Measurements from ENCODE around the gene ALCAM. TPM values are rescaled to one million over a fixed set of nuclear protein-coding genes. Genes with fewer than 3 reads are reported as not detected.

ALCAM gene
- total RNA-seq, 1 experiment from 2014 or later = 16.4 TPM

DNA sequence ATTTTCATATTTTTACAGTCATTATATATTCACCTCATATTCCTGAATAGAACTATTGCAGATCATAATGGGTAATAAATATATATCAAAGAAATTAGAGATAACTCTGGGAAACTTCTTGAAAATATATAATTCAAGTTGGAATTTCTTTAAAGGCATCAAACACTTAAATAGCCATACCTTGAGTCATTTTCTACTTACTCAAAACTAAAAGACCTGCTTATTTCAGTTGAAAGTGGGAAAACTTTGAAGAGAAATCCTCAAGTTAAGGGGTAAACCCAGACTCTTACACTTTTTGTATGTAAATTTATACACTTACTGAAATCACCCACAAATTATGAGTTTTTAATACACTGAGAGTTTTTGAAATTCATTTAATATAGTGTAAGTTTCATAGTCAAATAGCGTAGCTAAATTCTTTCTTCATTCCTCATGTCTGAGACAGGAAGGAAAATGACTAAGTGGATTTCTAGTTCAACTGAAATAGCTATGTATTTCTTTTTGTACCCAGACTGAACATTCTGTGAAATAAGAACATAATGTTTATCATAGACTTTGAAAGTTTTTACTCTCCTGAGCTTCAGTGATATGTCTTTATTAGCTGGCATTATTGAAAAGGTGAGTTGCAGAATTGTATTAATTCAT lies 4.6 kb upstream of the ALCAM start:
- Histone ChIP-seq H3K4me1 (ENCODE audit: low read length) (peaks cover 17% of the 10 kb centered on the region), H3K36me3 (ENCODE audit: insufficient read depth, low read length) (no peaks in the 10 kb centered on the region), H3K9me3 (ENCODE audit: low read length) (no peaks in the 10 kb centered on the region), H3K9me2 (replicated peaks; ENCODE audit: insufficient read depth, low read length) (no peaks in the 10 kb centered on the region), H3K9ac (ENCODE audit: low read length) (no peak overlapping the region), H3K79me2 (ENCODE audit: low read length) (no peaks in the 10 kb centered on the region), H4K20me1 (ENCODE audit: insufficient read depth, low read depth, low read length) (no peaks in the 10 kb centered on the region), H3K4me3 (ENCODE audit: low read length) (no peak overlapping the region), H3K27me3 (ENCODE audit: low read length) (no peaks in the 10 kb centered on the region), H3K27ac (ENCODE audit: low read length) (no peak overlapping the region), H3K4me2 (ENCODE audit: low read depth, low read length, poor library complexity, severe bottlenecking) (no peak overlapping the region), H2AFZ (ENCODE audit: low read length) (no peak overlapping the region)
- DNase-seq = no peak

DNA sequence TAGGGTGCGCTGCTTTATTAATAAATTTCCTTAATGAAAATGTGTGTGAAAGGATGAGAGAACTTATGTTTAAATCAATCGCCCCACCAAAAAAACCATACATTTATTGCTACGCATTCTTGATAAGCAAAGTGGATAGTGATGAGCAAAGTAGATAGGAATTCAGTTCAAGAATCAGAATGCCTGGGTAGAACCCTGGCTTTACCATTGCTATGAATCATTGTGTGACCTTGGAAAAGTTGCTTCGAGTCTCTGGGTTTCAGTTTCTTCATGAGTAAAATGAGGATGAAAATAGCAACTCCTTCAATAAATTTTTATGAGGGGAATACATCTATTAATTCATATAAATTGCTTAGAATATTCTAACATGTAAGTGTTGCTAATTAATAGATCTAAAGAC lies 2.6 kb upstream of the ALCAM start:
- H3K9ac ChIP-seq (ENCODE audit: low read length) = no peak overlapping the region
- no peaks in the 10 kb centered on the region for H3K27me3 ChIP-seq (ENCODE audit: low read length)

DNA sequence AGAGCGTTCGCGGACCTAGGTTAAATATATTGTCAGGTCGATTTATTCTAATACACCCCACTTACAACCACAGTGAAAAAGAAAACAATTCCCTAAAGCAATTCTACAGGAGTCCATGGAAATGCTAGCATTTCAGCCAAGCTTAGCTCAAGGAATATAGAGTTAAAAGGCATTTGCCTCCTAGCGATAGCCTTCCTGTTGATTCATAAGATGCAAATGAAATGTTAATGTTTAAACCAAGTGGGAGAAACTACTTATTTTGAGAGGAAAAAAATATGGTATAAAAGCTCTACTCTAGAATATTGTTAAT lies 1.7 kb upstream of the ALCAM start:
- Histone ChIP-seq H3K36me3 (ENCODE audit: insufficient read depth, low read length) (no peaks in the 10 kb centered on the region), H3K9ac (ENCODE audit: low read length) (no peak overlapping the region), H3K27ac (ENCODE audit: low read length) (no peak overlapping the region), H3K4me2 (ENCODE audit: low read depth, low read length, poor library complexity, severe bottlenecking) (no peak overlapping the region), H3K79me2 (ENCODE audit: low read length) (no peaks in the 10 kb centered on the region), H3K4me1 (ENCODE audit: low read length) (peaks cover 45% of the 10 kb centered on the region), H3K27me3 (ENCODE audit: low read length) (no peaks in the 10 kb centered on the region), H3K4me3 (ENCODE audit: low read length) (no peak overlapping the region), H4K20me1 (ENCODE audit: insufficient read depth, low read depth, low read length) (no peaks in the 10 kb centered on the region), H3K9me2 (replicated peaks; ENCODE audit: insufficient read depth, low read length) (no peaks in the 10 kb centered on the region), H2AFZ (ENCODE audit: low read length) (no peak overlapping the region), H3K9me3 (ENCODE audit: low read length) (no peaks in the 10 kb centered on the region)
- DNase-seq = no peak

More for the DNA sequence above, 2.6 kb upstream of the ALCAM start:
- H3K4me2 ChIP-seq (ENCODE audit: low read depth, low read length, poor library complexity, severe bottlenecking) = no peak overlapping the region
- no peaks in the 10 kb centered on the region for H3K36me3 ChIP-seq (ENCODE audit: insufficient read depth, low read length)
- H4K20me1 ChIP-seq (ENCODE audit: insufficient read depth, low read depth, low read length) = no peaks in the 10 kb centered on the region
- H3K4me3 ChIP-seq (ENCODE audit: low read length) = no peak overlapping the region
- H3K9me2 ChIP-seq (replicated peaks; ENCODE audit: insufficient read depth, low read length) = no peaks in the 10 kb centered on the region
- no peak for DNase-seq
- peaks cover 37% of the 10 kb centered on the region for H3K4me1 ChIP-seq (ENCODE audit: low read length)
- H3K79me2 ChIP-seq (ENCODE audit: low read length) = no peaks in the 10 kb centered on the region
- no peak overlapping the region for H3K27ac ChIP-seq (ENCODE audit: low read length)
- no peaks in the 10 kb centered on the region for H3K9me3 ChIP-seq (ENCODE audit: low read length)
- H2AFZ ChIP-seq (ENCODE audit: low read length) = no peak overlapping the region

DNA sequence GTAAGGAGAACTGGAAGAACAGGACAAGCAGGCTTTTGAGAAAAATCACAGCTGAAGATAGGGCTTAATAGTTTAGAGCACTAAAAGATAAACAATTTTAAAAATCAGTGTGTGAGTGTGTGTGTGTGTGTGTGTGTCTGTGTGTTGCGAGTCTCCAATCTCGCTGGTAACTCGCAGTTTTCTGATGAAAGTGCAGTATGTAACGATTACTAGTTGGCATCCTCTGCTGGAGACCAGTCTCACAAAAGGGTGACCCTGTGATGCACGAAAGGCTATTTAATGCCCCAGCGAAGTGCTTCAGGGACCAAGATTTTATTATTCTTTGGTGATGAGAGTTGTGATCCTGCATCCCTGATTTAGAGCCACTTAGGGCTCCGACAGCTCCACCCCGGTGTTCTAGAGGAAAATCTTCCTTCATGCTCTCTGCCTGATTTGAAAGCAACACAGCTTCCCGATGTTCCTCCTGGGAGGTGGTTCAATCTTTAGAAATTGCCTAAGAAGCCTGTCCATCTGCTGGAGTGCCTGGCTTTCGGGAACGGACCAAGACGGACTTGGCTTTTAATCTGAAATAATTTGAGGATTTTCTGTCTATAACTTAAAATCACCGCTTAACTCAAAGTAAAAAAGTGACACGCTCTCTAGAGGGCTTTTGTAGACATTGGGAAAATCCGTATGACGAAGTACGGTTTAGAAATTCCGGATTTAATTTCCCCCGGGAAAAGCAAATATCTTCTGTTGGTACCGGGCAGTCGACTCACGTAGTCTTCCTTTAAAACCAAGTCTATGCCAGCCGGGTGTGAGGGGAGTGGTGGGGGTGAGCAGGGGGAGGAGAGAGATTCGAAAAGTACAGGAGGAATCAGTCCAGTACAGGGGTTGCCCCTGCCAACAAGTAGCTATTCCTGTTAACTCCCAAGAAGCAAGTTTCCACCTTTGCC lies 1.1 kb upstream of the ALCAM start:
- Histone ChIP-seq H3K4me2 (ENCODE audit: low read depth, low read length, poor library complexity, severe bottlenecking) (peak overlapping the region; percentile 82), H4K20me1 (ENCODE audit: insufficient read depth, low read depth, low read length) (no peaks in the 10 kb centered on the region), H3K4me3 (ENCODE audit: low read length) (peak overlapping the region; percentile 76), H3K4me1 (ENCODE audit: low read length) (peaks cover 48% of the 10 kb centered on the region), H3K27ac (ENCODE audit: low read length) (no peak overlapping the region), H3K36me3 (ENCODE audit: insufficient read depth, low read length) (no peaks in the 10 kb centered on the region), H3K79me2 (ENCODE audit: low read length) (no peaks in the 10 kb centered on the region), H3K9ac (ENCODE audit: low read length) (peak overlapping the region; percentile 69), H3K27me3 (ENCODE audit: low read length) (no peaks in the 10 kb centered on the region), H2AFZ (ENCODE audit: low read length) (peak overlapping the region; percentile 97), H3K9me3 (ENCODE audit: low read length) (no peaks in the 10 kb centered on the region), H3K9me2 (replicated peaks; ENCODE audit: insufficient read depth, low read length) (no peaks in the 10 kb centered on the region)
- DNase-seq = no peak

DNA sequence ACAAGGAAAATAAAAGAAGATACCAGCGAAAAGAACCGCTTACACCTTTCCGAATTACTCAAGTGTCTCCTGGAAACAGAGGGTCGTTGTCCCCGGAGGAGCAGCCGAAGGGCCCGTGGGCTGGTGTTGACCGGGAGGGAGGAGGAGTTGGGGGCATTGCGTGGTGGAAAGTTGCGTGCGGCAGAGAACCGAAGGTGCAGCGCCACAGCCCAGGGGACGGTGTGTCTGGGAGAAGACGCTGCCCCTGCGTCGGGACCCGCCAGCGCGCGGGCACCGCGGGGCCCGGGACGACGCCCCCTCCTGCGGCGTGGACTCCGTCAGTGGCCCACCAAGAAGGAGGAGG lies 325 bp downstream of the ALCAM start:
- Histone ChIP-seq H3K4me1 (ENCODE audit: low read length) (peaks cover 48% of the 10 kb centered on the region), H3K27me3 (ENCODE audit: low read length) (no peaks in the 10 kb centered on the region), H3K9me3 (ENCODE audit: low read length) (no peaks in the 10 kb centered on the region), H3K9ac (ENCODE audit: low read length) (peak overlapping the region; percentile 69), H3K9me2 (replicated peaks; ENCODE audit: insufficient read depth, low read length) (no peaks in the 10 kb centered on the region), H3K4me3 (ENCODE audit: low read length) (peak overlapping the region; percentile 76), H2AFZ (ENCODE audit: low read length) (peak overlapping the region; percentile 97), H3K36me3 (ENCODE audit: insufficient read depth, low read length) (no peaks in the 10 kb centered on the region), H3K79me2 (ENCODE audit: low read length) (no peaks in the 10 kb centered on the region), H3K27ac (ENCODE audit: low read length) (no peak overlapping the region), H3K4me2 (ENCODE audit: low read depth, low read length, poor library complexity, severe bottlenecking) (peak overlapping the region; percentile 82), H4K20me1 (ENCODE audit: insufficient read depth, low read depth, low read length) (no peaks in the 10 kb centered on the region)
- DNase-seq = peak; percentile 45

DNA sequence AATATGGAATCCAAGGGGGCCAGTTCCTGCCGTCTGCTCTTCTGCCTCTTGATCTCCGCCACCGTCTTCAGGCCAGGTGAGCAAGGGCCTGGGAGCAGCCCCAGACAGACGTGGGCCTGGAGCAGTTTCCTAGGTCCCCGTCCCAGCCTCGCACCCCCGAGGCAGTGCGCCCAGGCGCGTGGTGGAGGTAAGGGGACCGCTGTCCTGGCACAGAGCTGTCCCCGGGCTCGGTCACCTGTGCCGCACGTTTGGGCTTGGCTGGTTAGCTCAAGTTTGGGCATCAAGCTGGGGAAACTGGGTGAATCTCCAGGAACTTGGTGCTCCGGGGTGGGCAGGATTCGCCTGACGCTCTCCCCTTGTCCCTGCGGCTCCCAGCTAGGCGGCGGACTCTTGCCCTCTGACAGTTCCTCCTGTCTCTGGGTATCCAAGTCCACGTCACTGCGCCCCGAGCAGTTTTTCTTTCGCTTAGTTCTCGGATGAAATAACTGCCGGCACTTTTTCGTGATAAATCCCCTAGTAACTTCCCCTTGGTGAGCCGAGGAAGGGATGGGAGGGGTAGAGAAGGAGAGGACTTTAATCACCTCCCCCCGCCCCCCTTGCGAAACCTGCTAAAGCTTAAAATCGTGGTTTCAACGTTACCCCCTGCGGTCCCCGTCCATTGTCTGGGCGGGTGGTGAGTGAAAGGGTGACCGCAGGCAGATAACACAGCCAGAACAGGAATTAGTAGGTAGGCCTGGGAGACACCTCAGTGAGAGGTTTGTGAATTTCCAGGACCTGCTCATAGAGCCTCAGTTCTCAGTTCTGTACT lies 901 bp downstream of the ALCAM start:
- Histone ChIP-seq H3K9me2 (replicated peaks; ENCODE audit: insufficient read depth, low read length) (no peaks in the 10 kb centered on the region), H3K4me2 (ENCODE audit: low read depth, low read length, poor library complexity, severe bottlenecking) (peak overlapping the region; percentile 82), H3K27ac (ENCODE audit: low read length) (no peak overlapping the region), H3K9me3 (ENCODE audit: low read length) (no peaks in the 10 kb centered on the region), H3K79me2 (ENCODE audit: low read length) (no peaks in the 10 kb centered on the region), H2AFZ (ENCODE audit: low read length) (peak overlapping the region; percentile 97), H3K9ac (ENCODE audit: low read length) (peak overlapping the region; percentile 69), H3K4me3 (ENCODE audit: low read length) (peak overlapping the region; percentile 76), H3K27me3 (ENCODE audit: low read length) (no peaks in the 10 kb centered on the region), H3K36me3 (ENCODE audit: insufficient read depth, low read length) (no peaks in the 10 kb centered on the region), H4K20me1 (ENCODE audit: insufficient read depth, low read depth, low read length) (no peaks in the 10 kb centered on the region), H3K4me1 (ENCODE audit: low read length) (peaks cover 48% of the 10 kb centered on the region)
- DNase-seq = peak; percentile 50

DNA sequence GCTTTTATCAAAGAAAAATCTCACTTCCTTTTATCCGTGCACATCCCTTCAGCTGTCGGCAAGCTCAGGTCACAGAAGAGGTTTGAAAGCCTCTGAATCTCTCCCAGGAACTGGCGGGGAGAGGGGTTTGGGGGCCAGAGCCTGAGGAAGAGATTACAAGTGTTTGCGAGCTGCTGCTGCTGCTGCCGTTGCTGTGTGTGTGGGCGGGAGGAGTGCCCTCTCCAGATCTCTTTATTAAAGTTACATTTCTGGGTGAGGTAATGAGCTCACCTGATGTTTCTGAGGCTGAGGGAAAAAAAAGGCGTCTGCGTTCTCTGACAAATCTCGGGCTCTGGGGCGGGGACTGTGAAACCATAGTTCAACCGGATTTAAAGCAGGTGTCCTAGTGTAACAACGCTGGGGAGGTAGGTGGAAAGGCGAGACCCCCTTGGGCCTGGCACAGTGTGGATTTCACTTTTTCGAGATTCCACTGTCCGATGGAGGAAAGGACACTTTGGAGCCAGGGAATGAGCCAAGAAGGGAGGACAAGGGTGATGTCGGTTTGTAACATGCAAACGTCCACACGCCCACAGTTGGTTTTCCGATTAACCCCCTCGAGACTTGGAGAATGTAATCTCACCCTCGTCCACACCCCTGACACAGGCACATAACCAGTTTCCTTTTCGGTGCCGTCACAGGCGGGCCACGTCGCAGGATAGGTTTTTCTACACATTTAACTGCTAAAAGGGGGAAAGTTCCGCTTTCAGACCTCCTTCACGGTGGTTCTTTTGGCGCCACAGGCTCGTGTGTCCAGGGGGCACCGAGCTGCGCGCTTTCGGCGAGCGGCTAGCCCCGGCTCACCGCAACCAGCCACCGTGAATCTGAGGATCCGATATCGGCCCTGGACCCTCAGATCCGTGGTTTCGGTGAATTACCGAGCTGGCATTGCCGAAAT lies 2.1 kb downstream of the ALCAM start:
- Histone ChIP-seq H2AFZ (ENCODE audit: low read length) (peak overlapping the region; percentile 97), H4K20me1 (ENCODE audit: insufficient read depth, low read depth, low read length) (no peaks in the 10 kb centered on the region), H3K4me2 (ENCODE audit: low read depth, low read length, poor library complexity, severe bottlenecking) (peak overlapping the region; percentile 82), H3K9me2 (replicated peaks; ENCODE audit: insufficient read depth, low read length) (no peaks in the 10 kb centered on the region), H3K79me2 (ENCODE audit: low read length) (no peaks in the 10 kb centered on the region), H3K4me3 (ENCODE audit: low read length) (peak overlapping the region; percentile 76), H3K27ac (ENCODE audit: low read length) (peak overlapping the region; percentile 32), H3K4me1 (ENCODE audit: low read length) (peaks cover 48% of the 10 kb centered on the region), H3K36me3 (ENCODE audit: insufficient read depth, low read length) (no peaks in the 10 kb centered on the region), H3K9me3 (ENCODE audit: low read length) (no peaks in the 10 kb centered on the region), H3K9ac (ENCODE audit: low read length) (peak overlapping the region; percentile 69), H3K27me3 (ENCODE audit: low read length) (no peaks in the 10 kb centered on the region)
- DNase-seq = peak; percentile 81

Measured in Karpas-422 (cell line).